NB4 (cell line): Measurements from ENCODE around the gene JAML.

ENCODE experiments used
- POLR2A ChIP-seq: IDR thresholded peaks from 2 replicates; pipeline ENCODE4 v1.6.1; 2011; ENCODE audit warnings: mild to moderate bottlenecking; ENCODE audit not compliant: insufficient read length; ENCODE audit errors: extremely low read depth
- TF ChIP-seq, protein P1 (sequence below): IDR thresholded peaks from one replicate; pipeline ENCODE4 v1.5.1; 2012; ENCODE audit warnings: low read depth, low read length

- TF ChIP-seq, protein P1, sequence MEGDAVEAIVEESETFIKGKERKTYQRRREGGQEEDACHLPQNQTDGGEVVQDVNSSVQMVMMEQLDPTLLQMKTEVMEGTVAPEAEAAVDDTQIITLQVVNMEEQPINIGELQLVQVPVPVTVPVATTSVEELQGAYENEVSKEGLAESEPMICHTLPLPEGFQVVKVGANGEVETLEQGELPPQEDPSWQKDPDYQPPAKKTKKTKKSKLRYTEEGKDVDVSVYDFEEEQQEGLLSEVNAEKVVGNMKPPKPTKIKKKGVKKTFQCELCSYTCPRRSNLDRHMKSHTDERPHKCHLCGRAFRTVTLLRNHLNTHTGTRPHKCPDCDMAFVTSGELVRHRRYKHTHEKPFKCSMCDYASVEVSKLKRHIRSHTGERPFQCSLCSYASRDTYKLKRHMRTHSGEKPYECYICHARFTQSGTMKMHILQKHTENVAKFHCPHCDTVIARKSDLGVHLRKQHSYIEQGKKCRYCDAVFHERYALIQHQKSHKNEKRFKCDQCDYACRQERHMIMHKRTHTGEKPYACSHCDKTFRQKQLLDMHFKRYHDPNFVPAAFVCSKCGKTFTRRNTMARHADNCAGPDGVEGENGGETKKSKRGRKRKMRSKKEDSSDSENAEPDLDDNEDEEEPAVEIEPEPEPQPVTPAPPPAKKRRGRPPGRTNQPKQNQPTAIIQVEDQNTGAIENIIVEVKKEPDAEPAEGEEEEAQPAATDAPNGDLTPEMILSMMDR = no peak
- TF ChIP-seq POLR2A = no peak
Observed at GRCh38 chr11:118219732-118220131, 5.1 kb downstream of the JAML start.
